Peyer's patch (tissue), 4 donors: ENCODE results near the gene KCNG1.

Source experiments
- CTCF ChIP-seq, 6 experiments: fragments of 450-650 bp in 4 of 6; fragments of 200-600 bp in 2 of 6; sonication (generic) in 1 of 6; IDR thresholded peaks; one replicate each; pipeline ENCODE4 v1.5.1; 2017 to 2019; ENCODE audit warnings: antibody characterized with exemption in 6 of 6, mild to moderate bottlenecking in 3 of 6, moderate library complexity in 1 of 6
- POLR2A ChIP-seq, 2 donors: fragments of 450-650 bp; IDR thresholded peaks; one replicate each; pipeline ENCODE4 v1.5.1; 2017; ENCODE audit warnings: antibody characterized with exemption in 2 of 2, mild to moderate bottlenecking in 2 of 2, moderate library complexity in 2 of 2

- no peak for TF ChIP-seq CTCF (IDR thresholded peaks at IDR 0.05)
- no peak for TF ChIP-seq POLR2A (IDR thresholded peaks at IDR 0.05)
Observed at GRCh38 chr20:50992336-50992732, 30.6 kb downstream of the KCNG1 start.
